GM15510 (cell line): Measurements from ENCODE around the gene MBLAC1.

Source experiments
- POLR2A ChIP-seq: IDR thresholded peaks from 3 replicates; pipeline ENCODE4 v1.6.1; 2011; ENCODE audit warnings: borderline replicate concordance; ENCODE audit not compliant: insufficient read length; ENCODE audit errors: extremely low read depth

Gene MBLAC1

DNA sequence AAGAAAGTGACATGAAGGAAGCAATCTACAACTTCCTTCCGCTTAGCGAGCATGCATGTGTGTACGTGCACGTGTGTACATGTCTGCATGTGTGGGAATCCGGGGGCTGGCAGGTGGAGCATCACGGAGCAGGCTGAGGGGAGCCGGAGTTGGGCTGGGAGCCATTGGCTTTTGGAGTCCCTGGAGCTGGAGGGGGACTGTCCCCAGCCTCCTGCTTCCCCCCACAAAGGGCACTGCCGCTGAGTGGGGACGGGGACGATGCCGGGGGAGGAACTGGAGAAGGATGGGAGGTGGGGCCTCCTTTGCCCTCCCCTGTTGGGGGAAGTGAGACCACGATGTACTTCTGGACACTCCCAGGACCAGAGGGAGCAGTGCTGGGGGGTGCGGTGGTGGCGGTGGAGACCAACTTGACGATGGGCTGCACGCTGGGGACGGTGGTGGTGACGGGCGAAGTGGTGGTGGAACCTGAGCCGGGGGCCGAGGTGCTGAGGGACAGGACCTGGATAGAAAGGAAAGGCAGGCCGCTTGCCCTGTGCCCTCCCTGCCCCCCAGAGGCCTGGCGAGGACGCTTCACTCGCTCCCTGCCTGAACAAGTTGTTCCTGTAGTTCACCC, 19.5 kb upstream of the MBLAC1 start:
- no peak for TF ChIP-seq POLR2A

DNA sequence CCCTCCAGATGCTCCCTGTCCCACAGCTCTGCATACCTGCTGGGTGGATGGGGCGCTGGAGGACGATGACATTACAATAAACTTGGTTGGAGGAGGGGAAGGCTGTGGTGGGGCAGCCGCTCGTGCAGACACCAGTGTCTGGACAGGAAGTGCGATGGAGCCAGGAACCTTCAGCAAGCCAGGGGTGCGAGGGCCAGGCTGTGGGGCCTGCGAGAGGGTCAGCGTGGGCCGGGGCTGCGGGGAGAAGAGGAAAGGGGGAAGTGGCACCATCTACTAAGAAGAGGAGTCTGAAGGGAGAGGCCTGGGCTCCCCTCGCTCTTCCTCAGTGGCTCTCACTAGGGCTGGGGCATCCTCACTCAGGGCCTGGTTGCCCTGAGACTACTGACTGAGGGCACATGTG, 18.9 kb upstream of the MBLAC1 start:
- no peak for TF ChIP-seq POLR2A

DNA sequence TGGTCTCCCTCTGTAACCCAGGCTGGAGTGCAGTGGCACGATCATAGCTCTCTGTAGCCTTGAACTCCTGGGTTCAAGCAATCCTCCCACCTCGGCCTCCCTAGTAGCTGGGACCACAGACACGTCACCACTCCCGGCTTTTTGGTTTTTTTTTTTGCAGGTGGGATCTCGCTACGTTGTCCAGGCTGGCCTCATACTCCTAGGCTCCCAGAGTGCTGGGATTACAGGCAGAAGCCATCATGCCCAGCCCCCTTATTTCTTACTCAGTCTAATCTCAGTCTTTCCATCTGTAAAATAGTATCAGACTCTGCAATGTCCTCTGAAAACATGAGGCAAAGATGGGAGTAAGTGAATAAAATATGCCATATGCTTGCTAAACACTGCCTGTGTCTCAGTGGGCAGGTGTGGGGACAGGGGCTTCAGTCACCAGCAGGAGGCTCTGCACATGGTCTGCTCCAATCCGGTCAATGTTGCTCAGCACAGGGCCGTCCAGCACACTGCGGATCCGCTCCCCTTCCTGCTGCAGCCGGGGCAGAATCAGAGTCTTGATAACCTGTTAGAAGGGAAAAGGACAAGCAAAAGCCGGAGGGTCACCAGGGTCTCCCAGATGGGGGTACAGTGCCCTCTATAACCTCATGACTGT, 17.1 kb upstream of the MBLAC1 start:
- no peak for TF ChIP-seq POLR2A

DNA sequence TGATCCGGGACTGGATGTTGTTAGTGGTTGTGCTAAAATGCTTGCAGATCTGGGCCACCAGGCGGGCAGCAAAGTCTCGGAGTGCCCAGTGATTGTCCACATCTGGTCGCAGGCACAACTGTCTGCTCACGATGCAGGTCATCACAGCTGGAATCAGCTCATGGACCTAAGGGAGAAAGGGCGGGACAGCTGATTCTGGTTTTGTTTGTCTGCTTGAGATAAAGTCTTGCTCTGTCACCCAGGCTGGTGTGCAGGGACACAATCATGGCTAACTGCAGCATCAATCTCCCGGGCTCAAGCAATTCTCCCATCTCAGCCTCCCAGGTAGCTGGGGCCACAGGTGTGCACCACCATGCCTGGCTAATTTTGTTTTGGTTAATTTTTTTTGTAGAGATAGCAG, 15.6 kb upstream of the MBLAC1 start:
- no peak for TF ChIP-seq POLR2A

DNA sequence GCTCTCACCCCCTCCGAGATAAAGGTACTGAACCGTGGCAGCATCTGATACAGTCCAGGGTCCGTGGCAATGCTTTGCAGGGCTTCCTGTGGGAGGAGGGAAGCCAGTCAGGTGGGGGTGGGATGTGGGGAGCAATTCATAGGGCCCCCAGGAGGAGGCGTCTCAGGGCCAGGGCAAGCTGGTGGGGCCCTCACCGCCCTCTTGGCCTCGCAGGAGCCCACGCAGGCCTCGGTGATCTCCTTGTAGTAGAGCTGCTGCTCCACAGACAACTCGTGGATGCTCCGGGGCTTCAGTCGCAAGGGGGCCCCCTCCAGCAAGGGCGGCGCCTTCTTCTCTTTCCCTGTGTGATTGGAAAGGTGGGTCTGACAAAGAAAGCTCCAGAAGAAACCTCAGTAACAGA, 14.9 kb upstream of the MBLAC1 start:
- TF ChIP-seq POLR2A, result no peak

- TF ChIP-seq POLR2A, result no peak
Measured at GRCh38 chr7:100115026-100115425, 11.7 kb upstream of the MBLAC1 start.

DNA sequence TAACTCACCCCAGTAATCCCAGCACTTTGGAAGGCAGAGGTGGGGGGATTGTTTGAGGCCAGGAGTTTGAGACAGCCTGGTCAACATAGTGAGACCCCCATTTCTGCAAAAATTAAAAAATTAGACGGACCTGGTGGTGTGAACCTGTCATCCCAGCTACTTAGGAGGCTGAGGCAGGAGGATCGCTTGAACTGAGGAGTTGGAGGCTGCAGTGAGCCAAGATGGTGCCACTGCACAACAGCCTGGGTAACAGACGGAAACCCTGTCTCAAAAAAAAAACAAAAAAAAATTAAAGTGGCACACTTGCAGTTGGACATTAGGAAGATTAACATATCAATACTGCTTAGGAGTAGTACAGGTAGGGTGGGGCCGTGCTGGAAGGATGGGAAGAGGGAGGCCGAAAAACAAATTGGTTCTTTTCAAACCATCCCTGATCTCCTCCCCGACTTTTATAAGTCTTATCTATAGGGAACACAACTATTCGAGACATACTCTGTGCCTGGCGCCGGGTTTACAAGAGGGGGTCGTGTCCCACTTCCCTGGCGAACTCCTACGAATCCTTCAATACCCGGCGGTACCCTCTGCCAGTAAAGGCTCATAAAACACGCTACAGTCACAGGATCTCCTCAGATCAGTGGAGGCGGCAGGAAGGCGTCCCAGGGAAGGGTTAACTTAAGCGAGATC, 8.2 kb upstream of the MBLAC1 start:
- TF ChIP-seq POLR2A, result no peak

GRCh38 chr7:100119072-100119969, 7.4 kb upstream of the MBLAC1 start, which contains the start of the genes CNPY4 and TAF6:
Gene CNPY4, plus strand, starts transcription at chr7:100119634. Its CDS starts 111 bp downstream, at chr7:100119745.
Gene TAF6, minus strand, starts transcription at chr7:100119358. Its CDS starts 5,149 bp downstream, at chr7:100114209.
- TF ChIP-seq POLR2A, result peak; percentile 84

GRCh38 chr7:100119970-100120732, 6.6 kb upstream of the MBLAC1 start:
- no peak for TF ChIP-seq POLR2A

DNA sequence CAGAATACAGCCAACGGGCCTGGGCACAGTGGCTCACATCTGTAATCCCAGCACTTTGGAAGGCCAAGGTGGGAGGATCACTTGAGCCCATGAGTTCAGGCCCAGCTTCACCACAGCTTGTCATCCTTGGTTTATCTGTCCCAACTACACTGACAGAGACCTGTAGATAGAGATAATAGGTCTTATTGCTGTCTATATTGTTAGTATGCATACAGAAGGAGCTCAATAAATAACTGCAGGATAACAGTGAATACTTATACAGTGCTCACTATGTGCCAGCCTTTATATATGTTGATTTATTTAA, 6.1 kb upstream of the MBLAC1 start:
- TF ChIP-seq POLR2A, result no peak

- TF ChIP-seq POLR2A, result no peak
Measured at GRCh38 chr7:100122067-100122466, 4.7 kb upstream of the MBLAC1 start.

- TF ChIP-seq POLR2A, result no peak
Measured at GRCh38 chr7:100122568-100122967, 4.2 kb upstream of the MBLAC1 start.

DNA sequence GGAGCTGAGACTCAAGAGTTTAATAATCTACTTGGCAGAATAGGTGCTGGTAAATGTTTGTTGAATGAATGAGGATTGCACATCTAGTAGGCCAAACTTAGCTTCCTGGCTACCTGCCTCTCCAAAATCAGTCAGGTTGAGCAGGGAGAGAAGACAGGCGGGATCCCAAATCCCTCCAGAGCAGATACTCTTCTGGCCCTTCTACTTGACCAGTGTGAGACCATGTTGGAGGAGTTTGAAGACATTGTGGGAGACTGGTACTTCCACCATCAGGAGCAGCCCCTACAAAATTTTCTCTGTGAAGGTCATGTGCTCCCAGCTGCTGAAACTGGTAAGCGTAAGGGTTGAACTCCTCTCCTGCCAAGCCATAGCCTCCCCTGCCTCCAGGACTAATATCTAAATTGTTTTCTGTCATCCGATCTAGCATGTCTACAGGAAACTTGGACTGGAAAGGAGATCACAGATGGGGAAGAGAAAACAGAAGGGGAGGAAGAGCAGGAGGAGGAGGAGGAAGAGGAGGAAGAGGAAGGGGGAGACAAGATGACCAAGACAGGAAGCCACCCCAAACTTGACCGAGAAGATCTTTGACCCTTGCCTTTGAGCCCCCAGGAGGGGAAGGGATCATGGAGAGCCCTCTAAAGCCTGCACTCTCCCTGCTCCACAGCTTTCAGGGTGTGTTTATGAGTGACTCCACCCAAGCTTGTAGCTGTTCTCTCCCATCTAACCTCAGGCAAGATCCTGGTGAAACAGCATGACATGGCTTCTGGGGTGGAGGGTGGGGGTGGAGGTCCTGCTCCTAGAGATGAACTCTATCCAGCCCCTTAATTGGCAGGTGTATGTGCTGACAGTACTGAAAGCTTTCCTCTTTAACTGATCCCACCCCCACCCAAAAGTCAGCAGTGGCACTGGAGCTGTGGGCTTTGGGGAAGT, 2.2 kb upstream of the MBLAC1 start:
- no peak for TF ChIP-seq POLR2A
